GM18951 (cell line): Measurements from ENCODE around the gene CIT.

Source experiments
- POLR2A ChIP-seq: IDR thresholded peaks from 4 replicates; pipeline ENCODE4 v1.6.1; 2011; ENCODE audit warnings: mild to moderate bottlenecking; ENCODE audit not compliant: insufficient read length, insufficient read depth; ENCODE audit errors: extremely low read depth
- in situ Hi-C: fragments of 300-500 bp; cut with MboI; formaldehyde crosslinking; loops from one replicate; pipeline ENCODE4 v1.12.0; 2022; ENCODE audit warnings: low sequenced_read_pairs, mixed read lengths, inconsistent platforms; ENCODE audit not compliant: unreplicated experiment

CIT gene

GRCh38 chr12:119678459-119678858 is 198.7 kb downstream of the CIT start:
- no peak for TF ChIP-seq POLR2A
- in situ Hi-C loops: no loop called here

GRCh38 chr12:119676573-119676972 is 200.5 kb downstream of the CIT start:
- TF ChIP-seq POLR2A: no peak
- in situ Hi-C loops: no loop called here

GRCh38 chr12:119676022-119676421 is 201.1 kb downstream of the CIT start:
- no peak for TF ChIP-seq POLR2A
- in situ Hi-C loops: no loop called here

- no peak for TF ChIP-seq POLR2A
- in situ Hi-C loops: no loop called here
Measured at GRCh38 chr12:119674560-119674959, 202.6 kb downstream of the CIT start.

- in situ Hi-C loops: no loop called here
- no peak for TF ChIP-seq POLR2A
Measured at GRCh38 chr12:119673634-119674033, 203.5 kb downstream of the CIT start.

GRCh38 chr12:119672194-119672593 is 204.9 kb downstream of the CIT start:
- no peak for TF ChIP-seq POLR2A
- in situ Hi-C loops: no loop called here

- in situ Hi-C loops: no loop called here
- no peak for TF ChIP-seq POLR2A
Measured at GRCh38 chr12:119671070-119671469, 206.1 kb downstream of the CIT start.

- in situ Hi-C loops: no loop called here
- TF ChIP-seq POLR2A: no peak
Measured at GRCh38 chr12:119669744-119670472, 207.2 kb downstream of the CIT start.

GRCh38 chr12:119668324-119668841 is 208.7 kb downstream of the CIT start:
- TF ChIP-seq POLR2A: no peak
- in situ Hi-C loops: no loop called here

GRCh38 chr12:119667577-119668323 is 209.4 kb downstream of the CIT start, which contains the start of gene PRKAB1:
Gene PRKAB1, plus strand, starts transcription at chr12:119668133. Its CDS starts 112 bp downstream, at chr12:119668245.
- in situ Hi-C loops: no loop called here
- peak; percentile 86 for TF ChIP-seq POLR2A

- in situ Hi-C loops: no loop called here
Measured at GRCh38 chr12:119666900-119667576, 210.1 kb downstream of the CIT start.

GRCh38 chr12:119666226-119666795 is 210.8 kb downstream of the CIT start:
- no peak for TF ChIP-seq POLR2A
- in situ Hi-C loops: no loop called here

More at GRCh38 chr12:119666900-119667576, 210.1 kb downstream of the CIT start:
- no peak for TF ChIP-seq POLR2A

GRCh38 chr12:119665164-119665929 is 211.8 kb downstream of the CIT start:
- no peak for TF ChIP-seq POLR2A
- in situ Hi-C loops: no loop called here

GRCh38 chr12:119664642-119665041 is 212.5 kb downstream of the CIT start:
- TF ChIP-seq POLR2A: no peak
- in situ Hi-C loops: no loop called here
